WI38 (cell line): Measurements from ENCODE around the gene PSMG4.

Source experiments
- H3K4me3 ChIP-seq: 2 replicates; pipeline ENCODE4 v1.5.1; 2011; ENCODE audit warnings: low read depth, mild to moderate bottlenecking, control low read depth, low read length
- TF ChIP-seq, protein P1 (sequence below): IDR thresholded peaks from 2 replicates; pipeline ENCODE4 v1.5.1; 2012; ENCODE audit warnings: low read depth, mild to moderate bottlenecking, control low read depth, low read length

Gene PSMG4

DNA sequence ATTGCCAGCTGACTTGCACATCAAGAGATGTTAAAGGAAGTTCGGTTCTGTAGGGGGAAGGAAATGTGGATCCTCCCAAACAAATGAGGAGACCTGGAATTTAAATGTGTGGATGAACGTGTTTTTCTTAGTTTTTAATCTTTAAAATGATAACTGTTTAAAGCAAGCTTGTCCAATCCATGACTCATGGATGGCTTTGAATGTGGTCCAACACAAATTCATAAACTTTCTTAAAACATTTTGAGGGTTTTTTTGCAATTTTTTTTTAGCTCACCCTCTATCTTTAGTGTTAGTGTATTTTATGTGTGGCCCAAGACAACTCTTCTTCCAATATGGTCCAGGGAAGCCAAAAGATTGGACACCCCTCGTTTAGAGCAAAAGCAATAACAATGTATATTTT, 43.8 kb upstream of the PSMG4 start:
- TF ChIP-seq, protein P1, sequence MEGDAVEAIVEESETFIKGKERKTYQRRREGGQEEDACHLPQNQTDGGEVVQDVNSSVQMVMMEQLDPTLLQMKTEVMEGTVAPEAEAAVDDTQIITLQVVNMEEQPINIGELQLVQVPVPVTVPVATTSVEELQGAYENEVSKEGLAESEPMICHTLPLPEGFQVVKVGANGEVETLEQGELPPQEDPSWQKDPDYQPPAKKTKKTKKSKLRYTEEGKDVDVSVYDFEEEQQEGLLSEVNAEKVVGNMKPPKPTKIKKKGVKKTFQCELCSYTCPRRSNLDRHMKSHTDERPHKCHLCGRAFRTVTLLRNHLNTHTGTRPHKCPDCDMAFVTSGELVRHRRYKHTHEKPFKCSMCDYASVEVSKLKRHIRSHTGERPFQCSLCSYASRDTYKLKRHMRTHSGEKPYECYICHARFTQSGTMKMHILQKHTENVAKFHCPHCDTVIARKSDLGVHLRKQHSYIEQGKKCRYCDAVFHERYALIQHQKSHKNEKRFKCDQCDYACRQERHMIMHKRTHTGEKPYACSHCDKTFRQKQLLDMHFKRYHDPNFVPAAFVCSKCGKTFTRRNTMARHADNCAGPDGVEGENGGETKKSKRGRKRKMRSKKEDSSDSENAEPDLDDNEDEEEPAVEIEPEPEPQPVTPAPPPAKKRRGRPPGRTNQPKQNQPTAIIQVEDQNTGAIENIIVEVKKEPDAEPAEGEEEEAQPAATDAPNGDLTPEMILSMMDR = no peak
- H3K4me3 ChIP-seq = no peak overlapping the region

DNA sequence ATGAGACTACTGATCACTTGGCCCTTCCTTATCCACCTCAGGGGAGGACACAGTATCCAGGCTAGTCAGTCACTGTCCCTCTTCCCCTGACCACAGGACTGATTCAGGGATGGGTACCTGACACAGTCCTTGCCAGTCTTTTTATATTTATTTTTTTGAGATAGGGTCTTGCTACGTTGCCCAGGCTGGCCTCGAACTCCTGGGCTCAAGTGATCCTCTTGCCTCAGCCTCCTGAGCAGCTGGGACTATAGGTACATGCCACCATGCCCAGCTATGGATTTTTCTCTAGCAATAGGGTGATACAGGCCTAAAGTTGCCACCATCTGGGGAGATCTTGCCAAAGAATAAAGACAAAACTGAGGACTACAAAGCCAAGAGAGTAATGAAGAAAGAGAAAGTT, 41.5 kb upstream of the PSMG4 start:
- no peak overlapping the region for H3K4me3 ChIP-seq
- TF ChIP-seq, protein P1 = no peak

GRCh38 chr6:3218266-3218665, 40.5 kb upstream of the PSMG4 start:
- no peak overlapping the region for H3K4me3 ChIP-seq
- TF ChIP-seq, protein P1 = no peak

DNA sequence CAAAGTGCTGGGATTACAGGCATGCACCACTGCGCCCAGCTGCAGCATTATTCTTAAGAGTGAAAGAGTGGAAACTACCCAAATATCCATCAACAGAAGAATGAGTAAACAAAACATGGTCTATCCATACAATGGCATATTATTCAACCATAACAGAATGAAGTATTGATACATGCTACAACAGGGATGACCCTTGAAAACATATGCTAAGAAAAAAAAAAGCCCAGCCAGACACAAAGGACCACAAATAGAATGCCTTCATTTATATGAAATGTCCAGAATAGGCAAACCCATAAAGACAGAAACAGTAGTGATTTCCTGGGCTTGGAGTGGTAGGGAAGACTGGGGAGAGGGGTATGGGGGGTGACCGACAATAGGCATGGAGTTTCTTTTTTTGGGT, 38.4 kb upstream of the PSMG4 start:
- TF ChIP-seq, protein P1 = no peak
- H3K4me3 ChIP-seq = no peak overlapping the region

GRCh38 chr6:3221578-3221977, 37.2 kb upstream of the PSMG4 start:
- no peak overlapping the region for H3K4me3 ChIP-seq
- TF ChIP-seq, protein P1 = no peak

GRCh38 chr6:3222506-3223038, 36.2 kb upstream of the PSMG4 start:
- TF ChIP-seq, protein P1 = no peak
- H3K4me3 ChIP-seq = no peak overlapping the region

DNA sequence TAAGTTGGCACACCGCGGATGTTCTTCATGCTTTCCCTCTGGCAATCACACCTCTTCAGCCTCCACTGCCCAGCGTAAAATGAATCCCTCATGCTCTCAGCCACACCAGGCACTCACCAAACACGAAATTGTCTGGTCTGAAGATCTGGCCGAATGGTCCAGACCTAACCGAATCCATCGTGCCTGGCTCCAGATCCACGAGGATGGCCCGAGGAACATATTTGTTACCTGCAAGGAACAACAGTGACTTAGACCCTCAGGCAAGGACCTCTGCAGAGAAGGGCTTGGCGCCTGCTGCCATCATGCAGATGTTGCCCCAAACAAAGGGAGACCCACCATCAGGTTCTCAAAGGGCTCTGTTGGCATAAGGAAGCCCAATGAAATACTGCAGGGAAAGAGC, 32.7 kb upstream of the PSMG4 start:
- TF ChIP-seq, protein P1 = no peak
- no peak overlapping the region for H3K4me3 ChIP-seq
